K562 (cell line): Measurements from ENCODE around the gene FAM83F. TPM values are rescaled to one million over a fixed set of nuclear protein-coding genes. Genes with fewer than 3 reads are reported as not detected.

ENCODE experiments used
- AFF1 ChIP-seq, 2 experiments: fragments of 450-650 bp; IDR thresholded peaks; 2 replicates each; pipeline ENCODE4 v1.6.1; 2018; ENCODE audit warnings: mild to moderate bottlenecking in 2 of 2, low read depth in 1 of 2; ENCODE audit not compliant: partially characterized antibody in 2 of 2
- CBX8 ChIP-seq: fragments of 200-600 bp; sonication (generic); IDR thresholded peaks from 2 replicates; pipeline ENCODE4 v1.6.1; 2012; ENCODE audit warnings: borderline replicate concordance, mixed run types, low read depth, mild to moderate bottlenecking, moderate library complexity, mixed read lengths, low read length, control low read depth, inconsistent platforms; ENCODE audit not compliant: poor library complexity, severe bottlenecking; ENCODE audit errors: extremely low read depth
- CHD1 ChIP-seq: fragments of 200-600 bp; sonication (generic); IDR thresholded peaks from one replicate; pipeline ENCODE4 v1.6.1; 2012; ENCODE audit warnings: mild to moderate bottlenecking, moderate library complexity, low read length, inconsistent platforms
- DEAF1 ChIP-seq: fragments of 450-650 bp; formaldehyde crosslinking; IDR thresholded peaks from 2 replicates; pipeline ENCODE4 v1.4.0; 2020; ENCODE audit warnings: mild to moderate bottlenecking, moderate library complexity
- GATAD2A ChIP-seq: fragments of 450-650 bp; IDR thresholded peaks from 2 replicates; pipeline ENCODE4 v1.6.1; 2017
- HMG20A ChIP-seq: fragments of 450-650 bp; formaldehyde crosslinking; conservative IDR thresholded peaks from 2 replicates; pipeline ENCODE4 v1.4.0; 2020; ENCODE audit warnings: mild to moderate bottlenecking, mixed read lengths
- HNRNPLL ChIP-seq: fragments of 200-400 bp; formaldehyde crosslinking; IDR thresholded peaks from 2 replicates; pipeline ENCODE4 v1.6.1; 2017; ENCODE audit warnings: low read length, low read depth, mild to moderate bottlenecking; ENCODE audit not compliant: poor library complexity, severe bottlenecking
- MIER1 ChIP-seq: fragments of 450-650 bp; IDR thresholded peaks from 2 replicates; pipeline ENCODE4 v1.6.1; 2016; ENCODE audit warnings: antibody characterized with exemption, mild to moderate bottlenecking, low read depth
- NFE2L1 ChIP-seq: fragments of 450-650 bp; IDR thresholded peaks from 2 replicates; pipeline ENCODE4 v1.6.1; 2016; ENCODE audit warnings: missing genetic modification characterization, low read depth, mild to moderate bottlenecking, missing compliant biosample characterization, moderate library complexity, borderline replicate concordance
- NFRKB ChIP-seq: fragments of 450-650 bp; IDR thresholded peaks from 2 replicates; pipeline ENCODE4 v1.6.1; 2016; ENCODE audit warnings: low read depth
- NR2F6 ChIP-seq: fragments of 450-650 bp; formaldehyde crosslinking; IDR thresholded peaks from 2 replicates; pipeline ENCODE4 v1.4.0; 2020; ENCODE audit warnings: mild to moderate bottlenecking
- NRF1 ChIP-seq, 2 experiments: fragments of 450-650 bp; IDR thresholded peaks in 1 of 2; conservative IDR thresholded peaks in 1 of 2; 2 replicates each; pipeline ENCODE4 v1.6.1; 2014; ENCODE audit warnings: mild to moderate bottlenecking in 2 of 2
- SFPQ ChIP-seq: fragments of 200-400 bp; formaldehyde crosslinking; IDR thresholded peaks from 2 replicates; pipeline ENCODE4 v1.6.1; 2017; ENCODE audit warnings: mild to moderate bottlenecking, low read depth, low read length, moderate library complexity
- SMARCC2 ChIP-seq: fragments of 450-650 bp; IDR thresholded peaks from 2 replicates; pipeline ENCODE4 v1.6.1; 2017; ENCODE audit warnings: antibody characterized with exemption, moderate library complexity, mild to moderate bottlenecking, low read depth
- THAP7 ChIP-seq: fragments of 250-450 bp; sonication (Bioruptor Pico); IDR thresholded peaks from 2 replicates; pipeline ENCODE4 v1.5.0; 2021
- ZC3H4 ChIP-seq: sonication (generic); formaldehyde crosslinking; IDR thresholded peaks from 2 replicates; pipeline ENCODE4 v1.9.0; 2021; ENCODE audit warnings: missing genetic modification reagents, borderline replicate concordance
- ZNF124 ChIP-seq: sonication (generic); formaldehyde crosslinking; IDR thresholded peaks from 2 replicates; pipeline ENCODE4 v1.8.1; 2022; ENCODE audit warnings: missing genetic modification reagents
- ZNF174 ChIP-seq: fragments of 250-450 bp; sonication (Bioruptor Pico); IDR thresholded peaks from 2 replicates; pipeline ENCODE4 v1.4.0; 2020; ENCODE audit warnings: mild to moderate bottlenecking
- ZNF444 ChIP-seq: fragments of 250-450 bp; sonication (Bioruptor Pico); IDR thresholded peaks from 2 replicates; pipeline ENCODE4 v1.4.0; 2020; ENCODE audit warnings: mild to moderate bottlenecking, moderate library complexity
- ZNF589 ChIP-seq: fragments of 200-800 bp; sonication (Bioruptor generic); IDR thresholded peaks from 2 replicates; pipeline ENCODE4 v1.6.1; 2016; ENCODE audit warnings: low read depth, missing genetic modification characterization, missing compliant biosample characterization
- ZNF75A ChIP-seq: fragments of 450-650 bp; formaldehyde crosslinking; IDR thresholded peaks from 2 replicates; pipeline ENCODE4 v1.4.0; 2020; ENCODE audit warnings: mild to moderate bottlenecking
- polyA plus RNA-seq, 8 experiments: library from polyadenylated mRNA; depleted of rRNA in 4 of 8; stranded (reverse) in 5 of 8; unstranded in 3 of 8; fragments of >200 nt; fragmentation: Nextera tagmentation in 2 of 8; fragmentation: Illumina TruSeq in 1 of 8; extraction: Ambion mirVana in 2 of 8; extraction: Trizol in 1 of 8; gene quantifications; 2 replicates each; pipeline versions ENCODE4 v1.2.1 to v1.2.3, GENCODE V29; 2011 to 2014; ENCODE audit warnings: inconsistent platforms in 1 of 8, missing spikeins in 1 of 8
- total RNA-seq, 7 experiments: library from RNA; depleted of rRNA in 6 of 7; stranded (reverse); fragments of >200 nt in 6 of 7; fragmentation: Illumina TruSeq in 2 of 7; extraction: Trizol in 2 of 7; gene quantifications; 2 replicates each; pipeline versions ENCODE4 v1.2.1 to v1.2.3, GENCODE V29; 2011 to 2021; ENCODE audit warnings: low replicate concordance in 1 of 7

Gene FAM83F
- total and polyA plus RNA-seq, 9 of the 15 experiments (the other 6 are each of a cell fraction or from before 2014, with no cell fraction given) = under 0.01 to 0.13 (median 0.04) TPM; not detected in 1

GRCh38 chr22:39965748-39966147 is 29.0 kb upstream of the FAM83F start (continued):
- TF ChIP-seq NFE2L1 (no peak), ZC3H4 (CRISPR knock-in tag) (no peak), CBX8 (no peak), ZNF75A (no peak), AFF1 (IDR thresholded peaks at IDR 0.05; ENCODE audit: low read depth in 1 of 2, partially characterized antibody in 2 of 2) (no peak), GATAD2A (no peak), ZNF124 (CRISPR knock-in tag) (no peak), ZNF444 (CRISPR knock-in tag) (no peak), ZNF589 (CRISPR knock-in tag) (0 out of 2 replicates have a peak, but pooled peaks have one; percentile 48), CHD1 (no peak), HMG20A (no peak), MIER1 (no peak), SFPQ (no peak), DEAF1 (CRISPR knock-in tag) (no peak), ZNF174 (CRISPR knock-in tag) (no peak), THAP7 (CRISPR knock-in tag) (no peak), NRF1 (conservative IDR thresholded peaks at IDR 0.05 in 1 of 2, IDR thresholded peaks at IDR 0.05 in 1 of 2) (0 out of 4 replicates have a peak, but pooled peaks of 1 of the 2 experiments have one; percentile 18), SMARCC2 (peak; percentile 48; the same call in 1 of the 2 replicates), NFRKB (no peak), NR2F6 (no peak), HNRNPLL (no peak)
